Ishikawa (cell line): ENCODE results near the gene INO80E.

Experiments used
- CEBPB ChIP-seq: IDR thresholded peaks from 2 replicates; pipeline ENCODE4 v1.6.1; 2012
- CREB1 ChIP-seq: IDR thresholded peaks from 2 replicates; pipeline ENCODE4 v1.6.1; 2012; ENCODE audit warnings: low read depth
- EGR1 ChIP-seq: IDR thresholded peaks from 2 replicates; pipeline ENCODE4 v1.6.1; 2012
- EP300 ChIP-seq: IDR thresholded peaks from 2 replicates; pipeline ENCODE4 v1.6.1; 2012; ENCODE audit warnings: borderline replicate concordance
- FOXM1 ChIP-seq: IDR thresholded peaks from 2 replicates; pipeline ENCODE4 v1.6.1; 2012; ENCODE audit warnings: low read depth, borderline replicate concordance
- NFIC ChIP-seq: IDR thresholded peaks from 2 replicates; pipeline ENCODE4 v1.6.1; 2012
- RAD21 ChIP-seq: IDR thresholded peaks from 2 replicates; pipeline ENCODE4 v1.6.1; 2012; ENCODE audit warnings: low read depth
- REST ChIP-seq: IDR thresholded peaks from 2 replicates; pipeline ENCODE4 v1.6.1; 2012; ENCODE audit warnings: low read depth, mild to moderate bottlenecking
- TAF1 ChIP-seq: IDR thresholded peaks from 2 replicates; pipeline ENCODE4 v1.6.1; 2012; ENCODE audit warnings: low read depth, mild to moderate bottlenecking
- TCF12 ChIP-seq: IDR thresholded peaks from 2 replicates; pipeline ENCODE4 v1.6.1; 2012; ENCODE audit warnings: low read depth
- TEAD4 ChIP-seq: IDR thresholded peaks from 2 replicates; pipeline ENCODE4 v1.6.1; 2012
- YY1 ChIP-seq: IDR thresholded peaks from 2 replicates; pipeline ENCODE4 v1.6.1; 2012; ENCODE audit warnings: low read depth
- ZBTB7A ChIP-seq: IDR thresholded peaks from 2 replicates; pipeline ENCODE4 v1.6.1; 2012; ENCODE audit warnings: low read depth
- TF ChIP-seq, protein P1 (sequence below): IDR thresholded peaks from 2 replicates; pipeline ENCODE4 v1.6.1; 2012
- TF ChIP-seq, protein P2 (sequence below): IDR thresholded peaks from 2 replicates; pipeline ENCODE4 v1.6.1; 2012

The INO80E gene

GRCh38 chr16:29987371-29988085 lies 8.5 kb upstream of the INO80E start:
- TF ChIP-seq REST = no peak
- no peak for TF ChIP-seq TCF12
- no peak for TF ChIP-seq CEBPB
- TF ChIP-seq, protein P1, sequence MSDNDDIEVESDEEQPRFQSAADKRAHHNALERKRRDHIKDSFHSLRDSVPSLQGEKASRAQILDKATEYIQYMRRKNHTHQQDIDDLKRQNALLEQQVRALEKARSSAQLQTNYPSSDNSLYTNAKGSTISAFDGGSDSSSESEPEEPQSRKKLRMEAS = no peak
- TF ChIP-seq EP300 = no peak
- no peak for TF ChIP-seq NFIC
- TF ChIP-seq TAF1 = no peak
- TF ChIP-seq RAD21 = no peak
- no peak for TF ChIP-seq EGR1
- TF ChIP-seq ZBTB7A = no peak
- TF ChIP-seq, protein P2, sequence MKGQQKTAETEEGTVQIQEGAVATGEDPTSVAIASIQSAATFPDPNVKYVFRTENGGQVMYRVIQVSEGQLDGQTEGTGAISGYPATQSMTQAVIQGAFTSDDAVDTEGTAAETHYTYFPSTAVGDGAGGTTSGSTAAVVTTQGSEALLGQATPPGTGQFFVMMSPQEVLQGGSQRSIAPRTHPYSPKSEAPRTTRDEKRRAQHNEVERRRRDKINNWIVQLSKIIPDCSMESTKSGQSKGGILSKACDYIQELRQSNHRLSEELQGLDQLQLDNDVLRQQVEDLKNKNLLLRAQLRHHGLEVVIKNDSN = no peak
- TF ChIP-seq YY1 = no peak
- no peak for TF ChIP-seq FOXM1
- TF ChIP-seq CREB1 = no peak
- no peak for TF ChIP-seq TEAD4

GRCh38 chr16:29988346-29989075 lies 7.5 kb upstream of the INO80E start:
- TF ChIP-seq FOXM1 = no peak
- TF ChIP-seq TEAD4 = no peak
- TF ChIP-seq YY1 = no peak
- TF ChIP-seq TCF12 = no peak
- no peak for TF ChIP-seq EP300
- TF ChIP-seq, protein P2 = no peak
- TF ChIP-seq ZBTB7A = no peak
- no peak for TF ChIP-seq CREB1
- TF ChIP-seq, protein P1 = no peak
- no peak for TF ChIP-seq TAF1
- no peak for TF ChIP-seq EGR1
- no peak for TF ChIP-seq NFIC
- no peak for TF ChIP-seq RAD21
- no peak for TF ChIP-seq REST
- no peak for TF ChIP-seq CEBPB

GRCh38 chr16:29989111-29989858 lies 6.8 kb upstream of the INO80E start:
- TF ChIP-seq NFIC (no peak), FOXM1 (no peak), EP300 (no peak), TAF1 (no peak), CREB1 (no peak), CEBPB (no peak), TCF12 (no peak), ZBTB7A (no peak), TEAD4 (no peak), REST (no peak)
- TF ChIP-seq, protein P2 = no peak
- TF ChIP-seq, protein P1 = no peak
